HG03039 (cell line): Measurements from ENCODE around the gene MAGI1.

Source experiments
- ATAC-seq: cut with Tn5 transposase; IDR thresholded peaks from one replicate; pipeline ENCODE4 v1.9.1; 2021; ENCODE audit warnings: mild to moderate bottlenecking, moderate library complexity; ENCODE audit not compliant: unreplicated experiment

MAGI1 gene

GRCh38 chr3:66015841-66016240, 22.9 kb downstream of the MAGI1 start:
- ATAC-seq, result no peak

- ATAC-seq, result no peak
Measured at GRCh38 chr3:66014651-66015050, 24.1 kb downstream of the MAGI1 start.

GRCh38 chr3:66014056-66014455, 24.7 kb downstream of the MAGI1 start:
- ATAC-seq, result no peak

- no peak for ATAC-seq
Measured at GRCh38 chr3:66012711-66013110, 26.0 kb downstream of the MAGI1 start.

- no peak for ATAC-seq
Measured at GRCh38 chr3:66010739-66011655, 27.7 kb downstream of the MAGI1 start.

GRCh38 chr3:66010348-66010738, 28.4 kb downstream of the MAGI1 start:
- ATAC-seq, result no peak

- ATAC-seq, result no peak
Measured at GRCh38 chr3:66004244-66004643, 34.5 kb downstream of the MAGI1 start.

- no peak for ATAC-seq
Measured at GRCh38 chr3:66001626-66002025, 37.1 kb downstream of the MAGI1 start.

- ATAC-seq, result no peak
Measured at GRCh38 chr3:66000506-66000905, 38.2 kb downstream of the MAGI1 start.

GRCh38 chr3:65999606-66000005, 39.1 kb downstream of the MAGI1 start:
- no peak for ATAC-seq

GRCh38 chr3:65996589-65996988, 42.1 kb downstream of the MAGI1 start:
- no peak for ATAC-seq

GRCh38 chr3:65995515-65995914, 43.2 kb downstream of the MAGI1 start:
- no peak for ATAC-seq

GRCh38 chr3:65995030-65995429, 43.7 kb downstream of the MAGI1 start:
- ATAC-seq, result no peak

GRCh38 chr3:65993134-65993900, 45.4 kb downstream of the MAGI1 start:
- no peak for ATAC-seq

GRCh38 chr3:65992106-65992505, 46.6 kb downstream of the MAGI1 start:
- ATAC-seq, result no peak

- no peak for ATAC-seq
Measured at GRCh38 chr3:65988411-65989180, 50.1 kb downstream of the MAGI1 start.

- no peak for ATAC-seq
Measured at GRCh38 chr3:65986285-65986684, 52.4 kb downstream of the MAGI1 start.

- no peak for ATAC-seq
Measured at GRCh38 chr3:65984975-65985374, 53.7 kb downstream of the MAGI1 start.

- ATAC-seq, result no peak
Measured at GRCh38 chr3:65983100-65983499, 55.6 kb downstream of the MAGI1 start.

GRCh38 chr3:65979731-65980130, 59.0 kb downstream of the MAGI1 start:
- no peak for ATAC-seq

- ATAC-seq, result no peak
Measured at GRCh38 chr3:65979162-65979561, 59.6 kb downstream of the MAGI1 start.
